ENCODE measurements around the gene TBX1.

Gene TBX1

GRCh38 chr22:19815093-19815822 is 54.7 kb downstream of the TBX1 start:
- no peak for DNase-seq (ENCODE audit: low spot score)

DNA sequence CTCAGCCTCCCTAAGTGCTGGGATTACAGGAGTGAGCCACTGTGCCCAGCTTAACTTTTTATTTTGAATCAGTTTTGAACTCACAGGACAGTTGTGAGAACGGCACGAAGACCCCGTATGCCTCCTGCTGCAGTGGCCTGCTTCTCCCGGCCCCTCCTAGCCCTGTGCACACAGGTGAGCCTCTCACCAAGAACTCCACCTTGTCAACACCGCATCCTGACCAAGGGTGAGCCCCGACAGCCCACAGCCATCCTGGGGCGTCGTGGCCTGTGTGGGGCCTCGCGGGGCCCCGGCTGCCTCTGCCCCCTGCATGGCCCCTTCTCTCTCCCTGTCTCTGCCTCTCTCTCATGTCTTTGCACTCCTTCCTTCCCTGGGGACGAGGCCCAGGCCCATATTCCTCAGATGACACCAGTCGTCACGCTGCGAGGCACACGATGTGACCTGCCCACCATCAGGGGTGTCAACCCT is 55.3 kb downstream of the TBX1 start:
- no peak for DNase-seq (ENCODE audit: low spot score)

- DNase-seq (ENCODE audit: low spot score), result no peak
Measured at GRCh38 chr22:19816372-19817119, 56.0 kb downstream of the TBX1 start.

All from AG08396 (cell line).